EH (cell line): ENCODE measurements around the gene MERTK.
"Not testable (repeated sequence)": the region's sequence is repeated elsewhere in the genome, so short reads cannot be mapped to it uniquely, and the experiment has no call there.

Experiments
- DNase-seq: peaks from one replicate; pipeline ENCODE4 v3.0.0-alpha.2; 2015; ENCODE audit warnings: low read depth

The MERTK gene

GRCh38 chr2:111945444-111946293 lies 47.3 kb downstream of the MERTK start:
- no peak for DNase-seq

GRCh38 chr2:111946294-111947114 lies 48.1 kb downstream of the MERTK start:
- DNase-seq: peak; percentile 80

- DNase-seq: no peak
Measured at GRCh38 chr2:111947219-111947618, 48.8 kb downstream of the MERTK start.

GRCh38 chr2:111948832-111949231 lies 50.4 kb downstream of the MERTK start:
- no peak for DNase-seq

GRCh38 chr2:111950236-111950635 lies 51.8 kb downstream of the MERTK start:
- no peak for DNase-seq

GRCh38 chr2:111951486-111951885 lies 53.1 kb downstream of the MERTK start:
- no peak for DNase-seq

GRCh38 chr2:111952871-111953452 lies 54.6 kb downstream of the MERTK start:
- no peak for DNase-seq

- DNase-seq: no peak
Measured at GRCh38 chr2:111954602-111955332, 56.4 kb downstream of the MERTK start.

- no peak for DNase-seq
Measured at GRCh38 chr2:111957872-111958354, 59.5 kb downstream of the MERTK start.

GRCh38 chr2:111958901-111959300 lies 60.5 kb downstream of the MERTK start:
- DNase-seq: no peak

GRCh38 chr2:111961663-111962062 lies 63.3 kb downstream of the MERTK start:
- DNase-seq: no peak

GRCh38 chr2:111963086-111963485 lies 64.7 kb downstream of the MERTK start:
- DNase-seq: not testable (repeated sequence)

GRCh38 chr2:111963508-111963907 lies 65.1 kb downstream of the MERTK start:
- DNase-seq: not testable (repeated sequence)

GRCh38 chr2:111965062-111965461 lies 66.7 kb downstream of the MERTK start:
- DNase-seq: no peak

- peak; percentile 3 for DNase-seq
Measured at GRCh38 chr2:111966241-111966640, 67.8 kb downstream of the MERTK start.

GRCh38 chr2:111967018-111967417 lies 68.6 kb downstream of the MERTK start:
- no peak for DNase-seq

GRCh38 chr2:111970453-111970852 lies 72.0 kb downstream of the MERTK start:
- DNase-seq: no peak

- no peak for DNase-seq
Measured at GRCh38 chr2:111972955-111973565, 74.7 kb downstream of the MERTK start.

- no peak for DNase-seq
Measured at GRCh38 chr2:111973701-111974100, 75.3 kb downstream of the MERTK start.

GRCh38 chr2:111975053-111975552 lies 76.7 kb downstream of the MERTK start:
- DNase-seq: peak; percentile 89

- DNase-seq: no peak
Measured at GRCh38 chr2:111975819-111976218, 77.4 kb downstream of the MERTK start.
